ENCODE data around the gene TP53I11.

DNA sequence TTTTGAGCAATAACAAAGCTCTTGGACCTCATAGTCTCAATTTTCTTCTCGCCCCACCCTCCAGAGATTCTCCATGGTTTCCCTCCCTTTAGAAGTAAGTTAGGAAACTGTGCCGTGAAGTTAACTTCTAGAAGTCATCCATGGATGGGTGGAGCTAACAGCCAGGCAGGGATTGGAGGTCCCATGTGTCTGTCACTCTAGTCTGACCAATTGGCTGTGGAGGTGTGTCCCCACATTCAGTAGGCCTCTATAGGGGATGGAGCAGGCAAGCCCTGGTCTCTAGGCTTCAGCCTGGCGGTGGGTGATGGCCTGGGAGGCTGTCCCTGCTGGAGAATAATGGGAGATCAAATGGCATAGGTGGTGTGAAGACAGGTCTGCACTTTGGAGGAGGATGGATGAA is 50.7 kb downstream of the TP53I11 start:
- TF ChIP-seq CTCF (IDR thresholded peaks at IDR 0.05; ENCODE audit: low read length) (no peak), EZH2 (optimal IDR thresholded peaks at IDR 0.05; ENCODE audit: low read depth, low read length) (no peak), EZH2phosphoT487 (IDR thresholded peaks at IDR 0.05; ENCODE audit: low read length) (no peak)
